HUES64 (cell line): ENCODE data around the gene EXOC6.

Experiments used
- H3K27ac ChIP-seq: 2 replicates; pipeline ENCODE4 v1.7.0; 2013; ENCODE audit warnings: low read depth, low read length, inconsistent platforms
- H3K27me3 ChIP-seq: 2 replicates; pipeline ENCODE4 v1.6.1; 2013; ENCODE audit warnings: mild to moderate bottlenecking, low read length; ENCODE audit not compliant: insufficient read depth
- H3K36me3 ChIP-seq: 2 replicates; pipeline ENCODE4 v1.6.1; 2013; ENCODE audit warnings: mild to moderate bottlenecking, low read length; ENCODE audit not compliant: insufficient read depth
- H3K4me1 ChIP-seq: 2 replicates; pipeline ENCODE4 v1.6.1; 2013; ENCODE audit warnings: mild to moderate bottlenecking, low read length, moderate library complexity; ENCODE audit not compliant: insufficient read depth
- H3K4me3 ChIP-seq: 2 replicates; pipeline ENCODE4 v1.5.1; 2013; ENCODE audit warnings: mild to moderate bottlenecking, low read length, moderate library complexity
- H3K9ac ChIP-seq: 2 replicates; pipeline ENCODE4 v1.6.1; 2013; ENCODE audit warnings: mild to moderate bottlenecking, low read depth, low read length
- H3K9me3 ChIP-seq: 2 replicates; pipeline ENCODE4 v1.6.1; 2013; ENCODE audit warnings: low read depth, low read length; ENCODE audit not compliant: insufficient read depth
- WGBS: fragments of 150-250, 120-280 bp; methylation state at CpG from one replicate; pipeline ENCODE4 v1.1.7; 2013; ENCODE audit warnings: missing lambda C conversion rate; 5-methylcytosine and 5-hydroxymethylcytosine counted together

EXOC6 gene

GRCh38 chr10:92850185-92850584, 1.9 kb downstream of the EXOC6 start:
- Histone ChIP-seq H3K9ac (no peak overlapping the region), H3K27ac (no peak overlapping the region)
- WGBS: no CpG with 5 or more reads among the region's 2 CpGs

GRCh38 chr10:92851003-92851402, 2.7 kb downstream of the EXOC6 start:
- Histone ChIP-seq H3K4me3 (no peak overlapping the region), H3K36me3 (no peaks in the 10 kb centered on the region), H3K27ac (no peak overlapping the region), H3K9ac (no peak overlapping the region), H3K4me1 (peaks cover 5% of the 10 kb centered on the region; the same call in 1 of the 2 replicates), H3K27me3 (peaks cover 49% of the 10 kb centered on the region), H3K9me3 (peaks cover 7% of the 10 kb centered on the region)
- 97% methylated on average over 4 of the region's 4 CpGs for WGBS

More at GRCh38 chr10:92850185-92850584, 1.9 kb downstream of the EXOC6 start:
- no peaks in the 10 kb centered on the region for H3K36me3 ChIP-seq
- H3K27me3 ChIP-seq: peaks cover 49% of the 10 kb centered on the region
- H3K4me3 ChIP-seq: no peak overlapping the region
- peaks cover 7% of the 10 kb centered on the region for H3K9me3 ChIP-seq
- peaks cover 5% of the 10 kb centered on the region; the same call in 1 of the 2 replicates for H3K4me1 ChIP-seq

- Histone ChIP-seq H3K27me3 (peaks cover 12% of the 10 kb centered on the region), H3K4me1 (no peaks in the 10 kb centered on the region), H3K27ac (no peak overlapping the region), H3K9me3 (peaks cover 22% of the 10 kb centered on the region; the same call in 1 of the 2 replicates), H3K9ac (no peak overlapping the region), H3K4me3 (no peak overlapping the region), H3K36me3 (no peaks in the 10 kb centered on the region)
- 96% methylated on average over 3 of the region's 3 CpGs for WGBS
Observed at GRCh38 chr10:92855560-92855959, 7.2 kb downstream of the EXOC6 start.

GRCh38 chr10:92857904-92858514, 9.7 kb downstream of the EXOC6 start:
- Histone ChIP-seq H3K9ac (no peak overlapping the region), H3K27ac (no peak overlapping the region), H3K4me1 (no peaks in the 10 kb centered on the region), H3K36me3 (no peaks in the 10 kb centered on the region), H3K9me3 (peaks cover 22% of the 10 kb centered on the region; the same call in 1 of the 2 replicates), H3K27me3 (no peaks in the 10 kb centered on the region), H3K4me3 (no peak overlapping the region)
- WGBS: 97% methylated on average over 3 of the region's 4 CpGs

GRCh38 chr10:92867235-92867634, 18.9 kb downstream of the EXOC6 start:
- no peaks in the 10 kb centered on the region for H3K27me3 ChIP-seq
- H3K36me3 ChIP-seq: no peaks in the 10 kb centered on the region
- no peaks in the 10 kb centered on the region for H3K9me3 ChIP-seq
- no peak overlapping the region for H3K4me3 ChIP-seq
- no peak overlapping the region for H3K27ac ChIP-seq
- no peak overlapping the region for H3K9ac ChIP-seq
- WGBS: 92% methylated on average over 3 of the region's 3 CpGs
- H3K4me1 ChIP-seq: no peaks in the 10 kb centered on the region

GRCh38 chr10:92868036-92868435, 19.7 kb downstream of the EXOC6 start:
- H3K36me3 ChIP-seq: no peaks in the 10 kb centered on the region
- WGBS: 90% methylated on average over 2 of the region's 3 CpGs

GRCh38 chr10:92868557-92868956, 20.2 kb downstream of the EXOC6 start:
- Histone ChIP-seq H3K4me1 (no peaks in the 10 kb centered on the region), H3K36me3 (no peaks in the 10 kb centered on the region), H3K27me3 (no peaks in the 10 kb centered on the region), H3K9me3 (no peaks in the 10 kb centered on the region), H3K4me3 (no peak overlapping the region), H3K9ac (no peak overlapping the region), H3K27ac (no peak overlapping the region)
- WGBS: 89% methylated on average over 1 of the region's 1 CpG

More at GRCh38 chr10:92868036-92868435, 19.7 kb downstream of the EXOC6 start:
- Histone ChIP-seq H3K9me3 (no peaks in the 10 kb centered on the region), H3K9ac (no peak overlapping the region), H3K27ac (no peak overlapping the region), H3K4me3 (no peak overlapping the region), H3K4me1 (no peaks in the 10 kb centered on the region), H3K27me3 (no peaks in the 10 kb centered on the region)

- no peak overlapping the region for H3K27ac ChIP-seq
- H3K9ac ChIP-seq: no peak overlapping the region
- H3K4me1 ChIP-seq: no peaks in the 10 kb centered on the region
- H3K4me3 ChIP-seq: no peak overlapping the region
- no peaks in the 10 kb centered on the region for H3K27me3 ChIP-seq
- H3K36me3 ChIP-seq: no peaks in the 10 kb centered on the region
- no peaks in the 10 kb centered on the region for H3K9me3 ChIP-seq
- WGBS: 100% methylated on average over 2 of the region's 3 CpGs
Observed at GRCh38 chr10:92873029-92873428, 24.7 kb downstream of the EXOC6 start.

- Histone ChIP-seq H3K27me3 (no peaks in the 10 kb centered on the region), H3K36me3 (no peaks in the 10 kb centered on the region), H3K9ac (no peak overlapping the region), H3K4me1 (no peaks in the 10 kb centered on the region), H3K9me3 (no peaks in the 10 kb centered on the region), H3K27ac (no peak overlapping the region), H3K4me3 (no peak overlapping the region)
- 65% methylated on average over 4 of the region's 4 CpGs for WGBS
Observed at GRCh38 chr10:92876509-92877036, 28.3 kb downstream of the EXOC6 start.

- H3K27ac ChIP-seq: no peak overlapping the region
- no peaks in the 10 kb centered on the region for H3K27me3 ChIP-seq
- no peak overlapping the region for H3K4me3 ChIP-seq
- H3K36me3 ChIP-seq: no peaks in the 10 kb centered on the region
- no peaks in the 10 kb centered on the region for H3K9me3 ChIP-seq
- 36% methylated on average over 3 of the region's 4 CpGs for WGBS
- no peak overlapping the region for H3K9ac ChIP-seq
- no peaks in the 10 kb centered on the region for H3K4me1 ChIP-seq
Observed at GRCh38 chr10:92880233-92880861, 32.0 kb downstream of the EXOC6 start.

- Histone ChIP-seq H3K9ac (no peak overlapping the region), H3K4me1 (no peaks in the 10 kb centered on the region), H3K4me3 (no peak overlapping the region), H3K27ac (no peak overlapping the region), H3K27me3 (no peaks in the 10 kb centered on the region), H3K36me3 (no peaks in the 10 kb centered on the region), H3K9me3 (no peaks in the 10 kb centered on the region)
- WGBS: 82% methylated on average over 2 of the region's 2 CpGs
Observed at GRCh38 chr10:92880917-92881316, 32.6 kb downstream of the EXOC6 start.
